Skeletal muscle tissue (tissue), 4 donors: Measurements from ENCODE around the gene ERFL. TPM values are rescaled to one million over a fixed set of nuclear protein-coding genes. Genes with fewer than 3 reads are reported as not detected.

Experiments
- H3K27ac ChIP-seq: one replicate; pipeline ENCODE4 v1.7.0; 2013; ENCODE audit warnings: mild to moderate bottlenecking, low read depth, low read length, inconsistent platforms
- H3K27me3 ChIP-seq, 3 donors: one replicate each; pipeline ENCODE4 v1.7.0; 2013; ENCODE audit warnings: low read length in 3 of 3; ENCODE audit not compliant: control insufficient read depth in 3 of 3, insufficient read depth in 3 of 3
- H3K36me3 ChIP-seq, 3 donors: one replicate each; pipeline ENCODE4 v1.7.0; 2013; ENCODE audit warnings: low read length in 3 of 3; ENCODE audit not compliant: control insufficient read depth in 3 of 3, insufficient read depth in 3 of 3
- H3K4me1 ChIP-seq, 3 donors: one replicate each; pipeline ENCODE4 v1.7.0; 2013; ENCODE audit warnings: low read length in 3 of 3, mild to moderate bottlenecking in 3 of 3; ENCODE audit not compliant: control insufficient read depth in 3 of 3, insufficient read depth in 3 of 3
- H3K4me3 ChIP-seq, 3 donors: one replicate each; pipeline ENCODE4 v1.7.0; 2013; ENCODE audit warnings: low read length in 3 of 3
- H3K9ac ChIP-seq, 3 donors: one replicate each; pipeline ENCODE4 v1.7.0; 2013; ENCODE audit warnings: low read length in 3 of 3, mild to moderate bottlenecking in 3 of 3, moderate library complexity in 2 of 3, low read depth in 1 of 3
- H3K9me3 ChIP-seq, 3 donors: one replicate each; pipeline ENCODE4 v1.7.0; 2013; ENCODE audit warnings: low read length in 3 of 3; ENCODE audit not compliant: control insufficient read depth in 3 of 3
- total RNA-seq: library from RNA; depleted of rRNA; stranded (reverse); fragments of >200 nt; gene quantifications from one replicate; pipeline ENCODE4 v1.2.3, GENCODE V29; 2014
- donor health status: Osteomylitis.

Gene ERFL
- total RNA-seq, 1 donor from 2014 or later, result not detected

DNA sequence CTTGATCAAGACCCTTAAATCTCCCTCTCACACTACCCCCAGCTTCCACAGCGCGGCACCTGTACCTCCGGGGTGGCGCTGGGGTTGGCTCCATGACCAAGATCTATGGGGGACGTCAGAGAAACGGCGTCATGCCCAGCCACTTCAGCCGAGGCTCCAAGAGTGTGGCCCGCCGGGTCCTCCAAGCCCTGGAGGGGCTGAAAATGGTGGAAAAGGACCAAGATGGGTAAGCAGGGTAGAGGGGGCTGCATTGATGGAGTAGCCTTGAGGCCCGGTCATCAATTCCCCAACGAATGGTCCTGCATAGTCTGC, 59.3 kb downstream of the ERFL start:
- Histone ChIP-seq H3K4me1 (peaks cover 0 to 14% (median 2%) of the 10 kb centered on the region in 3 donors), H3K9me3 (no peaks in the 10 kb centered on the region), H3K36me3 (peaks cover 44 to 55% (median 48%) of the 10 kb centered on the region in 3 donors), H3K27ac (no peak overlapping the region), H3K4me3 (no peak overlapping the region), H3K27me3 (no peaks in the 10 kb centered on the region), H3K9ac (no peak overlapping the region)

GRCh38 chr19:41868120-41868988, 59.9 kb downstream of the ERFL start:
- Histone ChIP-seq H3K36me3 (peaks cover 47 to 58% (median 51%) of the 10 kb centered on the region in 3 donors), H3K27ac (no peak overlapping the region), H3K9ac (peak overlapping the region in 1 of 3 donors; percentile 16), H3K4me3 (no peak overlapping the region), H3K9me3 (no peaks in the 10 kb centered on the region), H3K4me1 (peaks cover 3 to 16% (median 4%) of the 10 kb centered on the region in 3 donors), H3K27me3 (no peaks in the 10 kb centered on the region)

DNA sequence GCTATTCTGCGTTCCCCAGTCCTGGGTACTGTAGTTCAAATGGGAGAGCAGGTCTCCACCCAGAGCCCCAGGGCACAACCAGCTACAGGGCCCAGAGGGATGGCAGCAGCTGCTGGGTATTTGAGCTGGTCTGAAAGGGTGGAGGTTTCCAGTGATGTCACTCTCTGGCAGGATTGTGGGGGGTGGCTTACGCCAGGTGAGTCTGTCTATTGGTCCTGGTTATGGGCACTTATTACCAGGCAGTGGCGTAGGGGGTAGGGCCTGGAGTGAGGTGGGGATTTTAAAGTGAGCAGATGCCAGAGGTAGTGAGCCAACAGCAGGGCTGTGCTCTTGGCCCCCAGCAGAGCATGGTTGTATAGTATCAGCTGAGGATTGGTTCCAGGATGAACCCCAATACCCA, 62.0 kb downstream of the ERFL start:
- Histone ChIP-seq H3K27ac (no peak overlapping the region), H3K9me3 (no peaks in the 10 kb centered on the region), H3K4me3 (no peak overlapping the region), H3K9ac (no peak overlapping the region), H3K4me1 (peaks cover 19 to 37% (median 23%) of the 10 kb centered on the region in 3 donors), H3K27me3 (no peaks in the 10 kb centered on the region), H3K36me3 (peaks cover 59 to 67% (median 62%) of the 10 kb centered on the region in 3 donors)

- Histone ChIP-seq H3K27ac (no peak overlapping the region), H3K9ac (peak overlapping the region in 1 of 3 donors; percentile 33), H3K36me3 (peaks cover 52 to 56% (median 54%) of the 10 kb centered on the region in 3 donors), H3K4me1 (peaks cover 27 to 45% (median 31%) of the 10 kb centered on the region in 3 donors), H3K4me3 (no peak overlapping the region), H3K27me3 (no peaks in the 10 kb centered on the region), H3K9me3 (no peaks in the 10 kb centered on the region)
These were observed 63.9 kb downstream of the ERFL start for GRCh38 chr19:41864374-41864773.

GRCh38 chr19:41863209-41863931, 64.9 kb downstream of the ERFL start:
- Histone ChIP-seq H3K9me3 (no peaks in the 10 kb centered on the region), H3K36me3 (peaks cover 45 to 48% (median 47%) of the 10 kb centered on the region in 3 donors), H3K27me3 (no peaks in the 10 kb centered on the region), H3K27ac (no peak overlapping the region), H3K9ac (peak overlapping the region in 1 of 3 donors; percentile 17), H3K4me1 (peaks cover 27 to 49% (median 33%) of the 10 kb centered on the region in 3 donors), H3K4me3 (no peak overlapping the region)

DNA sequence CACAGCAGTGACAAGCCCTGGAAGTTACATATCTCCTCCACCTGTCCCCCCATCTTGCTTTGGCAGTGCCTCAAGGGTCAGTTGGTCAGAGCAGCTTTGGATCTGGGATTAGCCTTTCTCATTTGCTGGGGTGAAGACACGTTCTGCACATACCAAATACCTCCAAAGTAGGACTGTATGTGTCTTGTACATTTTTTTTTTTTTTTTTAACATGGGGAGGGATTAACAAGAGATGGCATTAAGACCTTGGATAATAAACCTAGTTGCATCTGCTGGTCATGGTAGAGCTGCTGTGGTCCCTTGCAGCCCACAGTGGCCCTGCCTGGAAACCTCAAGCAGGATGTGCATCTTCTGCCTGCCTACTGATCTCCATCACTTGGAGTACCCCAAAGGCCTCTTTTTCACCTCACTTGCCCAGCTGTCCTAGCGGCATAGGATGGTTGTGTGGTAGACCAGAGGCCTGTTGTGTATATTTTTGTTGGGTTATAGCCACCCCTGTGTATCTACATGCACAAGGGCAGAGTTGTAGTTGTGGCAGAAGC, 65.7 kb downstream of the ERFL start:
- no peaks in the 10 kb centered on the region for H3K27me3 ChIP-seq
- H3K9me3 ChIP-seq, result no peaks in the 10 kb centered on the region
- H3K9ac ChIP-seq, result peak overlapping the region in 1 of 3 donors; percentile 47
- no peak overlapping the region for H3K27ac ChIP-seq
- peaks cover 27 to 44% (median 33%) of the 10 kb centered on the region in 3 donors for H3K4me1 ChIP-seq
- peak overlapping the region in 1 of 3 donors; percentile 2 for H3K4me3 ChIP-seq
- peaks cover 40 to 42% (median 41%) of the 10 kb centered on the region in 3 donors for H3K36me3 ChIP-seq

GRCh38 chr19:41861846-41862245, 66.4 kb downstream of the ERFL start:
- no peak overlapping the region for H3K27ac ChIP-seq
- H3K4me3 ChIP-seq, result peak overlapping the region in 1 of 3 donors; percentile 32
- peaks cover 40 to 42% (median 41%) of the 10 kb centered on the region in 3 donors for H3K36me3 ChIP-seq
- no peaks in the 10 kb centered on the region for H3K9me3 ChIP-seq
- peaks cover 27 to 44% (median 33%) of the 10 kb centered on the region in 3 donors for H3K4me1 ChIP-seq
- H3K27me3 ChIP-seq, result no peaks in the 10 kb centered on the region
- peak overlapping the region; percentile 27 to 47 (median 34) for H3K9ac ChIP-seq

GRCh38 chr19:41861116-41861768, 67.0 kb downstream of the ERFL start:
- Histone ChIP-seq H3K9me3 (no peaks in the 10 kb centered on the region), H3K36me3 (peaks cover 39 to 40% (median 40%) of the 10 kb centered on the region in 3 donors), H3K27ac (peak overlapping the region; percentile 97), H3K4me3 (peak overlapping the region; percentile 95 to 98 (median 96)), H3K27me3 (no peaks in the 10 kb centered on the region), H3K4me1 (peaks cover 27 to 42% (median 33%) of the 10 kb centered on the region in 3 donors), H3K9ac (peak overlapping the region; percentile 94 to 99 (median 96))

GRCh38 chr19:41860419-41861115, 67.7 kb downstream of the ERFL start:
- no peaks in the 10 kb centered on the region for H3K9me3 ChIP-seq
- no peaks in the 10 kb centered on the region for H3K27me3 ChIP-seq
- peaks cover 27 to 41% (median 31%) of the 10 kb centered on the region in 3 donors for H3K4me1 ChIP-seq
- H3K4me3 ChIP-seq, result peak overlapping the region; percentile 95 to 98 (median 96)
- H3K9ac ChIP-seq, result peak overlapping the region; percentile 94 to 99 (median 96)
- H3K36me3 ChIP-seq, result peaks cover 37 to 40% (median 39%) of the 10 kb centered on the region in 3 donors
- peak overlapping the region; percentile 97 for H3K27ac ChIP-seq
